ENCODE measurements around the gene CPPED1.

CPPED1 gene

DNA sequence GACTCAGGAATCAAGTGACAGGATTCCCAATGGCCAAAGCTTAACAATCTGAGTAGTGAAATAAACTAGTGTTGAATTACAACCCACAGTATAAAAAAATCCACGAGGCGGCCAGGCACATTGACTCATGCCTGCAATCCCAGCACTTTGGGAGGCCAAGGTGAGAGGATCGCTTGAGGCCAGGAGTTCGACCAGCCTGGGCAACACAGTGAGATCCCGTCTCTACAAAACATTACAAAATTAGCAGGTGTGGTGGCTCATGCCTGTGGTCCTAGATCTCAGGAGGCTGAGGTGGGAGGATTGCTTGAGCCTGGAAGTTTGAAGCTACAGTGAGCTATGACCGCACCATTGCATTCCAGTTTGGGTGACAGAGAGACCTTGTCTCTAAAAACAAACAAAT is 133.8 kb downstream of the CPPED1 start:
- in situ Hi-C loops (cut with HindIII; ENCODE audit: low sequenced_read_pairs): no loop called here
- no peak overlapping the region for H3K4me3 ChIP-seq (ENCODE audit: low read depth, low read length)
- no peak for DNase-seq (ENCODE audit: low read depth, low spot score)
- TF ChIP-seq, protein P1, sequence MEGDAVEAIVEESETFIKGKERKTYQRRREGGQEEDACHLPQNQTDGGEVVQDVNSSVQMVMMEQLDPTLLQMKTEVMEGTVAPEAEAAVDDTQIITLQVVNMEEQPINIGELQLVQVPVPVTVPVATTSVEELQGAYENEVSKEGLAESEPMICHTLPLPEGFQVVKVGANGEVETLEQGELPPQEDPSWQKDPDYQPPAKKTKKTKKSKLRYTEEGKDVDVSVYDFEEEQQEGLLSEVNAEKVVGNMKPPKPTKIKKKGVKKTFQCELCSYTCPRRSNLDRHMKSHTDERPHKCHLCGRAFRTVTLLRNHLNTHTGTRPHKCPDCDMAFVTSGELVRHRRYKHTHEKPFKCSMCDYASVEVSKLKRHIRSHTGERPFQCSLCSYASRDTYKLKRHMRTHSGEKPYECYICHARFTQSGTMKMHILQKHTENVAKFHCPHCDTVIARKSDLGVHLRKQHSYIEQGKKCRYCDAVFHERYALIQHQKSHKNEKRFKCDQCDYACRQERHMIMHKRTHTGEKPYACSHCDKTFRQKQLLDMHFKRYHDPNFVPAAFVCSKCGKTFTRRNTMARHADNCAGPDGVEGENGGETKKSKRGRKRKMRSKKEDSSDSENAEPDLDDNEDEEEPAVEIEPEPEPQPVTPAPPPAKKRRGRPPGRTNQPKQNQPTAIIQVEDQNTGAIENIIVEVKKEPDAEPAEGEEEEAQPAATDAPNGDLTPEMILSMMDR (IDR thresholded peaks at IDR 0.05; ENCODE audit: low read depth, low read length): no peak

DNA sequence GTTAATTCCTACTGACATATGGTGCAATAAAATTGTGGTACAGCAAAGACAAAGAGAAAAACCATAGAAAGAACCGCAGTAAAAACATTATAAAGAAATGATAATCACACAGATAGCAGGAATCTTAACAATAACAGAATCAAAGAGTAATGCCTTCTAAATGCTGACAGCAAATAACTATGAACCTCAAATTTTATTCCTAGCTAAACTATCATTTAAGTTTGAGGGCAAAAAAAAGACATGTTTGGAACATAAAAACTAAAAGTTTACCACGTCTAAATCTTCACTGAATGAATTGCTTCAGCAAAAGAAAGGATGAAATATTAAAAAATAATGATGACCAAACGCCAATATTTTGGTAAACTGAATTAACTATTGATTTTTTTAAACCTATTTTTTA is 135.8 kb downstream of the CPPED1 start:
- TF ChIP-seq, protein P1 (IDR thresholded peaks at IDR 0.05; ENCODE audit: low read depth, low read length): no peak
- in situ Hi-C loops (cut with HindIII; ENCODE audit: low sequenced_read_pairs): no loop called here
- H3K4me3 ChIP-seq (ENCODE audit: low read depth, low read length): no peak overlapping the region
- DNase-seq (ENCODE audit: low read depth, low spot score): no peak

DNA sequence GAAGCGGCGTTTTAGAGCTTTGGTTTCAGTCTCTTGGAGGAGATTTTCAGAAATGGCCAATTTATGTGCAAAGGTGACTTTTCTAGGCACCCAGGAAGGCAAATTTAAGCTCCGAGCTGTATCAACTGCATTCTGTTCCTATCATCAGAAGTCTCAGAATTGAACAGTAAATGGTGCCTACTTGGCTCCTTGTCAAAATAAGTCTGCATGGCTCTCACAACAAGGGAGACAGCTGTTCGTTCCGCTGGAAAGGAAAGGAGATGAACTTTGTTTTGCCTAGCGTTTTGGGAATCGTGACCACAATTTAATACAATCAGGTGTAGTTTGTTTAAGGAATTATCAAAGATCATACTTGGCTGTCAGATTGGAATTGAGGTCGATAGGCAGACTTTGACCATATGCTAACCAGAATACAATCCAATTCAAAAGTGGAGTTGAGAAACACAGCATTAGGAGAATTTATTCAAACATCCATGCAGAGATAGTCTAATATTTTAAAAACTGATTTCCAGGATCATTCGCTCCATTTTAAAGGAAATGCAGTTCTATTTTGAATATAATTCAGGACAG is 139.4 kb downstream of the CPPED1 start:
- in situ Hi-C loops (cut with HindIII; ENCODE audit: low sequenced_read_pairs): no loop called here
- TF ChIP-seq, protein P1 (IDR thresholded peaks at IDR 0.05; ENCODE audit: low read depth, low read length): no peak
- no peak overlapping the region for H3K4me3 ChIP-seq (ENCODE audit: low read depth, low read length)
- no peak for DNase-seq (ENCODE audit: low read depth, low spot score)

DNA sequence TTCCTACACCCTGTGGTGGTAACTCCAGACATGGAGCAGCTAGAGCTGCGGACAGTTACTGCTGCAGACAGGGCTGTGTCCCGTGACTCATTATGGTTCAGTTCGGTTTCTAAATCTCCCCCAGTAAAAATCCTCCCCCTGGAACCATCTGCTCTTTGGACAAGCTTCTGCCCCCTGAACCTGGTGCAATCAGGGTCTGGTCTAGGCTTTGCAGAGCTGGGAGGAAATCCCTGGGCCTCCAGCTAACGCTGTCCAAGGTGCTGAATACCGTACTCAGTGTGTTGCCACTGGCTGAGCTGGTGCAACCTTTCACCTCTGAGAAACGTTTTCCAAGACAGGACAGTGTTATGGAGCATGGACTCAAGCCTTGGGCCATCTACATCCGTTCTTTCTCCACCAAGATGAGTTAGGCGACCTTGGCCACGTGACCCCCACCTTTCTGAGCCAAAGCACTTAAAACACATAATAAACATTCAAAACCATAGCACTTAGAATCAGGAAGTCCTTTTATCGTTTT is 142.0 kb downstream of the CPPED1 start:
- in situ Hi-C loops (cut with HindIII; ENCODE audit: low sequenced_read_pairs): no loop called here
- peak; percentile 43 for DNase-seq (ENCODE audit: low read depth, low spot score)
- no peak overlapping the region for H3K4me3 ChIP-seq (ENCODE audit: low read depth, low read length)
- TF ChIP-seq, protein P1 (IDR thresholded peaks at IDR 0.05; ENCODE audit: low read depth, low read length): no peak

DNA sequence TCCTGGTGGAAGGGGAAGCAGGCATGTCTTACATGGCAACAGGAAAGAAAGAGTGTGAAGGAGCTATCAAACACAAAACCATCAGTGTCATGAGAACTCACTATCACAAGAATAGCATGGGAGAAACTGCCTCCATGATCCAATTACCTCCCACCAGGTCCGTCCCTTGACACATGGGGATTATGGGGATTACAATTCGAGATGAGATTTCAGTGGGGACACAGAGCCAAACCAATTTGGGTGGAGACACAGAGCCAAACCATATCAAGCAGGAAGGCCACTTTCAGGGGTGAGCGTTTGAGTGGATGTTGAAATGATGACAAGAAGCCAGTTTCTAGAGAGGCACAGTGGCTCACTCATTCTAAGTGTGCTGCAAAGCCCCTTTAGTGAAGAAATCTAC is 143.8 kb downstream of the CPPED1 start:
- H3K4me3 ChIP-seq (ENCODE audit: low read depth, low read length): no peak overlapping the region
- no peak for DNase-seq (ENCODE audit: low read depth, low spot score)
- in situ Hi-C loops (cut with HindIII; ENCODE audit: low sequenced_read_pairs): no loop called here
- TF ChIP-seq, protein P1 (IDR thresholded peaks at IDR 0.05; ENCODE audit: low read depth, low read length): no peak

DNA sequence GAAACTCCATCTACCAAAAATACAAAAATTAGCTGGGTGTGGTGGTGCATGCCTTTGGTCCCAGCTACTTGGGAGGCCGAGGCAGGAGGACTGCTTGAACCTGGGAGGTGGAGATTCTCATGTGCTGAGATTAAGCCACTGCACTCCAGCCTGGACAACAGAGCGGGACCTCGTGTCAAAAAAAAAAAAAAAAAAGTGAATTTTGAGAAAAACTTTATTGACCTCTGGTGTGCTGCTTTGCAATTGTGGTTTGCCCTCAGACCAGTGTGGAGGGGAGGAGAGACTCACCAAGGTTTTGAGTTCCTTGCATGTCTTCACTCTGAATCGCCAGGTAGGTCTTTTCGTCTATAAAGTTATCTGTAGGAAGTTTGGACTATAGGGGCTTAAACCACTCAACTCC is 145.2 kb downstream of the CPPED1 start:
- no peak for DNase-seq (ENCODE audit: low read depth, low spot score)
- TF ChIP-seq, protein P1 (IDR thresholded peaks at IDR 0.05; ENCODE audit: low read depth, low read length): no peak
- H3K4me3 ChIP-seq (ENCODE audit: low read depth, low read length): no peak overlapping the region
- in situ Hi-C loops (cut with HindIII; ENCODE audit: low sequenced_read_pairs): no loop called here

Data from astrocyte of the spinal cord (primary cell).